HK-2 (cell line): ENCODE measurements around the gene VPS50.

Source experiments
- DNase-seq: peaks from one replicate; pipeline ENCODE4 v3.0.0-alpha.2; 2018; ENCODE audit not compliant: unreplicated experiment

VPS50 gene

GRCh38 chr7:93231799-93232672 is at the start of gene VPS50:
VPS50 (plus strand) TSS chr7:93232366; CDS start chr7:93232468, 102 bp downstream.
- DNase-seq = peak; percentile 96

- DNase-seq = no peak
Measured at GRCh38 chr7:93185303-93186027, 46.7 kb upstream of the VPS50 start.

- no peak for DNase-seq
Measured at GRCh38 chr7:93188870-93189634, 43.1 kb upstream of the VPS50 start.

GRCh38 chr7:93194386-93194785 is 37.8 kb upstream of the VPS50 start:
- DNase-seq = no peak

GRCh38 chr7:93196336-93196735 is 35.8 kb upstream of the VPS50 start:
- no peak for DNase-seq

- DNase-seq = no peak
Measured at GRCh38 chr7:93198472-93198871, 33.7 kb upstream of the VPS50 start.

GRCh38 chr7:93202594-93203250 is 29.4 kb upstream of the VPS50 start:
- DNase-seq = no peak

- DNase-seq = no peak
Measured at GRCh38 chr7:93203496-93203895, 28.7 kb upstream of the VPS50 start.

- no peak for DNase-seq
Measured at GRCh38 chr7:93205046-93205445, 27.1 kb upstream of the VPS50 start.

- DNase-seq = no peak
Measured at GRCh38 chr7:93211228-93211818, 20.8 kb upstream of the VPS50 start.

- no peak for DNase-seq
Measured at GRCh38 chr7:93212881-93213280, 19.3 kb upstream of the VPS50 start.

- DNase-seq = no peak
Measured at GRCh38 chr7:93218997-93219827, 13.0 kb upstream of the VPS50 start.

- DNase-seq = no peak
Measured at GRCh38 chr7:93219868-93220267, 12.3 kb upstream of the VPS50 start.

GRCh38 chr7:93226310-93226709 is 5.9 kb upstream of the VPS50 start, which contains the start of gene HEPACAM2:
HEPACAM2 (minus strand) TSS chr7:93226469.
- DNase-seq = no peak

- DNase-seq = no peak
Measured at GRCh38 chr7:93228302-93228701, 3.9 kb upstream of the VPS50 start.

GRCh38 chr7:93231259-93231658 is 907 bp upstream of the VPS50 start:
- no peak for DNase-seq

- no peak for DNase-seq
Measured at GRCh38 chr7:93232673-93233018, 480 bp downstream of the VPS50 start.

GRCh38 chr7:93235541-93235940 is 3.4 kb downstream of the VPS50 start:
- no peak for DNase-seq

- no peak for DNase-seq
Measured at GRCh38 chr7:93238131-93238530, 6.0 kb downstream of the VPS50 start.

GRCh38 chr7:93238748-93239147 is 6.6 kb downstream of the VPS50 start:
- DNase-seq = no peak
